Activated CD4-positive, alpha-beta T cell treated with anti-CD3 and anti-CD28 coated beads, Interleukin-2, amount 50 U/mL, for 16 hours (primary cell): ENCODE measurements around the gene NREP.

Experiments
- DNase-seq: peaks from one replicate; pipeline ENCODE4 v3.0.0-alpha.2; 2020

Gene NREP, protein sequence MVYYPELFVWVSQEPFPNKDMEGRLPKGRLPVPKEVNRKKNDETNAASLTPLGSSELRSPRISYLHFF

DNA sequence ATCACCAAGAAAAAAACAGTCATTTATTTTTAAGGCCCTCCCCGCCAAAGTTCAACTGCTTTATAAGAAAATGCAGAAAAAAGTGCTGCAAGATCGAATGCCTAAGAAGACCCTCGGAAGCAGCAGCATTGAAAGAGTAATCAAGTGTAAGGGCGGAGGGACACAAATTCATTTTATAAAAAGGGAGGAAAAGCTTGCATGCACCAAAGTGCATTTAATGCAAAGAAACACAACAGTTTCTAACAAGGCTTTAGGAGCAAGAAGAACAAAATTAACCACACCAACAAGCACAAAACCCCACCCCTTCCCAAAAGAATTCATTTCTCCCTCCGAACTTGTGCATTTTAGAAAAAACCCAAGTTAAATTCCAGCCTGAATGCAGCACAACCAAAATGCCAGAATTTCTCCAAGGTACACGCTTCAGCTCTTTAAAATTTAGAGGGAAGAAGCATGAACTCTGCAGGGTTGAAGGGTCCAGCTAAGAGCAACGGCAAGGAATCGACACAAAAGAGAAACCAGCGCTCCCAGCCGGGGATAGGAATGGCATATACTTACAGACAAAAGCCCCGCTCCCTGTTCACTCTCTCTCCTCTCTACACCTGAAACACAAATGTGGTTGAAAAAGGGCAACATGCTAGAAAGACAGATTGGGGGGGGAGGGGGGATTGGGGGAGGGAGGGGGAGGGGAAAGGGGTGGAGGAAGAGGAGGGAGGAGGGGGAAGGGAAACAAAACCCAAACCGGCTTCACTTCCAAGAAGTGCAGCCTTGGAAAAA lies at the start of gene NREP:
TSS of gene NREP (minus strand) at position 614 of the 774 bp plus-strand sequence. CDS start 1,422 bp downstream, outside the sequence.
- no peak for DNase-seq

DNA sequence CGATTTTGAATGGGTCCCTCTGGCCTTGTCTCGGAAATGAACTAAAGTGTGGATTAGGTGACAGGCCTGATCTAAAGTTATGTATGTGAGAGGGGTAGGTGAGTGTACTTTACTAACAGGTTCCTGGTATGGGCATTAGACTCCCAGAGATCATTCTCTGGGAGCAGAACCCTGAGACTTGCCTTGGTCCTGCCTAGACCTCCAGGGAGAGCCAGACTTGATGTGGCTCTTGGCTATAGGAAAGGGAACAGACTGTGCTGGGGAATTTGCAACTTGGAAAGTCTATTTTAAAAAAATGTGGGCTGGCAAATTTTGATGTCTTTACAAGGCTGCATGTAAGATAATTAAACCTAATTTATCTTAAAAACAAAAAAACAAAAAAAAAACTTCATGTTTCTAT lies 49.8 kb upstream of the NREP start:
- DNase-seq = no peak

DNA sequence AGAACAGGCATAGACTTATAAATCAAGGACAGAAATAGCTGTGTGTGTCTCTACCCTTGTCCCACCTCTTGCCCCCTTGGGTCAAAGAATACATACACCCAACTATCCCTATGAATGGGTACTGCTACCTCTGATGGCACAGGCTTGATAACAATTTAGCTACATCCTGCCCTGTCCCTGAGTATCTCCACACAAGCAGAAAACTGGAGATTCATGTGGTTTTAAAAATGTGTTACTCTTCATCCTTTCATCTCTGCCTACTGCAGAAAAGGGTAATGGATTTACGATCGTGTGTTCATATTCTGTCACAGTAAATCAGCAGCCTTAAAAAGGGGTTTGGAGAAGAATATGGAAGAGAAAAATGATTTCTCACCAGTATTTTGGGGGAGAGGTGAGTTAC lies 49.2 kb upstream of the NREP start:
- DNase-seq = no peak

DNA sequence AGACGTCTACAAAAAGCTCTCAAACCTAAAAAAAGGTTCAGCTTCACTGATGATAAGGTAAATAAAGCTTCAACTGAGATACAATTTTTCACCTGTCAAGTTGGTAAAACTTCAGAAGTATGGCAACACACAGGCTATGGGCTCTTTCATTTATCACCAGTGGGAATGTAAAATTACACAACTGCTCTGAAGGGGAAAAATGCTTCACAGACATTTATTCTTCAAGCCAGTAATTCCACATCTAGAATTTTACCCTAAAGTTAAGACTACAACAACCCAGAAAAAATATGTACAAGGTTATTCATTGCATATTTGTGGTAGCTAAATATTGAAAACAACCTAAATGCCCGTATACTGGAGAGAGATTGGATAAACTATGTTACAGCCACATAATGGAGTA lies 48.1 kb upstream of the NREP start:
- no peak for DNase-seq

DNA sequence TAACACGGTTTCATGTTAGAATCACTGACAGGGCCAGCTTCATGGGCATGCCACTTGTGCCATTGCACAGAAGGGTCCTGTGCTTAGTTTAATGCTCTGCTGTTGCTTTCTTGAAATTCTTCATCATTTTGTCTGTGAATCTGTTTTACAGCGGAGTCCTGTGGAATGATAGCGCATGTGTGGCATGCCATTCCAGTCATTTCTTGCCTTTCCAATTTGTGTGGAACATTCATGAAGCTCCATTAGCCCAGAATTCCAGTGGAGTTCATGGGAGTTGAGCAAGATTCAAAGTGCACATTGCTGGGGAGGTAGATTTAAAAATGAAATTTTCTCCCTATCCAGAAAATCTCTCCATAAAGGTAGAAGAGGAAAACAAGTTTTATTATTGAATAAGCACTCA lies 43.4 kb upstream of the NREP start:
- DNase-seq = no peak

DNA sequence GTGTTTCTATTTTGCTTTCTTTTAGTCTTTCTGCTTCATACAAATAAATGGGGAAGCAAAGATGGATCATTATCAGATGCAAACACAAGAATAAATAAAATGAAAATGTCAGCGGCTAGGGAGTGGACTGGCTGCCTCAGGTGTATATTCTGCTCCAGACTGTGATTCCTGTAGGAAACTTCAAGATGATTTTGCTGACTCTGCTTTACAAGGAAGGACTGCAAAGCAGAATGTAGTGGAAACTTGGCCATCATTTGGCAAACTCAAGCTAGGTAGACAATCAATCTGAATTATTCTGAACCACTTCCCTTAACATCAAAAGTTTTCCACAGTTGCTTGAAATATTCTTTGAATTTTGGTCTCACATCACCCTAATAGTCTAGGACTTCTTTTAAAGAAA lies 38.1 kb upstream of the NREP start:
- no peak for DNase-seq

DNA sequence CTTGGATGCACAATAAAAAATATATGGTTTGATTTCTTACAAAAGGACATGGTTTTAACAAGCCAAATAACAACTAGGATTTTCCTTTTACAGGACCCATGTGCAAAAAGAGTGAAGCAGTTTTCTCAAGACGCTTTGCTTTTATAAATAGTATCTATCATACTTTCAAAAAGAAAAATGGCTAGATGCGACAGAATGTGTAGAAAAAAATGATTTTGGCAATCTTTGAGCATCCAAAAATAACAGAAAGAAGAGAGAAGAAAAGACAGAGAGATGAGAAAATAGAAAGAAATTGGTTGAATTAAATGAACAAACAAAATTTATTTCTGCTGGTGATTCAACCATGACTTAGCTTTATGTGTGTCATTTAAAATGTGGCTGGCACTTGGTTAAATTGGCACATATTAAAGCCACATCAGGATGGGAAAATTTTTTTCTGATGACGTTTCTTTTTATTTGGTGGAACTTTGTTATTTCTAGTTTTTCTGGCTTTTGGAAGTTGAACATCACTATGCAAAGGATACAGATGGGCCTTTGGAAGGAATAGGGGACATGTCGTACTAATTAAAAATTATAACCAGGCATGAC lies 35.6 kb upstream of the NREP start:
- DNase-seq = no peak

DNA sequence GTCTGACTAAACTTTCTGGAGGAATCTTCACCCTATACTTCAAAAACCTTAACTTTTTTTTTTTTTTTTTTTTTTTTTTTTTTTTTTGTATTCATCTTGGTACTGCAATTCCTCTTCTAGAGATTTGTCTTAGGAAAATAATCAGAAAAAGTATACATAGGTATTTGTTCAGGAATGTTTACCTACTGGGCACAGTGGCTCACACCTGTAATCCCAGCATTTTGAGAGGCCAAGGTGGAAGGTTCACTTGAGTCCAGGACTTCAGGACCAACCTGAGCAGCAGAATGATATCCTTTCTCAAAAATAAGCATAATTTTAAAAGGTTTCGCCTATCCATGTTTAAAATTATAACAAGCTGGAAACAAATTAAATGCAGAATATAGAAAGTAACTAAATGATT lies 33.3 kb upstream of the NREP start:
- no peak for DNase-seq

DNA sequence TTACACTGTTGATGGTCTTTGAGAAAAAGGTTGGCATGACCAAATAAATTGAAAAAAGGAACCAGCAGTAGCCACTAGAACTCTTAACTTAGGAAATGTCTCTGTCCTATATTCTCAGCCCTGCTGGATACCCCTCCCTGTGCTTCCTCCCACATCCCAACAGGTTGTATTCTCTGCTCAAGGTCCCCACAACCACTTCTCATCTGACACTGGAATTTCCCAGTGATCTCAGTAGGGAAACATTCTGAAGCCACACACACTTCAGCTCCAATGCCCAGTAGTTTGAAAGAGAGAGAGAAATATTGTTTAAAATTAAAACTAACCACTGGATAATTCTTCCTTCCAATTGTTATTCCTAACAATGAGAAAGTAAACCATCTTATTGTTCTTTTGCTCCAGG lies 30.0 kb upstream of the NREP start:
- no peak for DNase-seq

DNA sequence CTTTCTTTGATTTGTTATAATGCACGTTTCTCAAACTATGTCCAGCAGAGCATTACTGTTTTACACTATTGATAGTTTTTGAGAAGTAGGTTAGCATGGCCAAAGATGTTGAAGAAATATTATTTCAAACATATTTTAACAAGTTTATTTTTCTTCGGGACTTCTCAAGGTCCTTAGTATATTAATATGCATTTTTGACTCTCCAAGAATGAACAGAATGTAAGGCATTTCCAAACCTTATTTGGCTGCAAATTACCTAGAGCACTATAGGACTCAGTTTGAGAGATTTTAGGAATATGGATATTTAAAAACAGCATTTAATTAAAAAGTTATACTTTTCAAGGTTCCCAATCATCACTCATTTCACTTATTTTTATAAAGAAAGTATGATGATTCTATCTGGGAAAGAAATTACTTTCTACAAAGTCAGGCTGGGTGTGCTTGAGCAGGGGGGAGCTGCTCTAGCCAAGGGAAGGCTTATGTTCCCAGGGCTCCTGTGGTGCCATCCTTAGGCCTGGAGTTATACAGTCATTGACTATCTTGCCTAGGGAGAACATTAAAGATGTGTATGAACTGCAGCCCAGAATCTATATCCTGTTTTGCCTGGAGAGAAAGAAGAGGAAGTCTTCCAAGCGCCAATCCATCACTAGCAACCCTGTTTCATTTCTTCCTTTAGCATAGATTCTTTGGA lies 27.6 kb upstream of the NREP start:
- no peak for DNase-seq

DNA sequence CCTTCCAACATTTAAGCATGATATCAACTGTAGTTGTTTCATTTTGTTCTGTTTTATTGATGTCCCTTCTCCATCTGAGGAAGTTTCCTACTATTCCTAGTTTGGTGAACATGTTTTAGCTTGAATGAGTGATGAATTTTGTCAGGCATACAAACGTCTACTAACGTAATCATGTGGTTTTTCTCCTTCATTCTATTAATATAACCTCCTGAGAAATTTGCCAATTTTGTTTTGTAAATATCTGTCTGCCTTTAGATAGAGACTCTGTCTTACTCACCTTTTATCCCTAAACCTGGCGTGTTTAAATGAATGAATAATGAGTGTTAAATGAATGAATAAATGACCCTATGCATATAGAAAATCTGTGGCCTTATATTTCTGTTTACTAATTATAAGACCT lies 26.5 kb upstream of the NREP start:
- no peak for DNase-seq

DNA sequence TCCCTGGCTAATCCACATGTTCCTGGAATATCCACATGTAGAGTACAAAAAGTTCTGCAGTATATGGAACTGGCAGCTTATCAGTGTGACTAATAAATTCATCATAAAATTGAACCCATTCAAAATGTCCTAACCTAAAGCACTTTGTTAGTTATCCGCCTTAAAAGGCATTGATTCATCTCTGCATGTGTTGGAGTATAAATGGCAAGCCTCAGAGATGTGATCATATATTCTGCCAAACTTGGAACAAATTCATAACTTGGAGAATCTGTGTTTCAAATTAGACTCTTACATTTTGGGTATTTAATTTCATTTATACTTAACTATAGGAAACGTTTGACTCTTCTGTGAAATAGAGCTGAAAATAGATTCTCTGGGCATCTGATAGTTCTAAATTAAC lies 25.2 kb upstream of the NREP start:
- DNase-seq = no peak

DNA sequence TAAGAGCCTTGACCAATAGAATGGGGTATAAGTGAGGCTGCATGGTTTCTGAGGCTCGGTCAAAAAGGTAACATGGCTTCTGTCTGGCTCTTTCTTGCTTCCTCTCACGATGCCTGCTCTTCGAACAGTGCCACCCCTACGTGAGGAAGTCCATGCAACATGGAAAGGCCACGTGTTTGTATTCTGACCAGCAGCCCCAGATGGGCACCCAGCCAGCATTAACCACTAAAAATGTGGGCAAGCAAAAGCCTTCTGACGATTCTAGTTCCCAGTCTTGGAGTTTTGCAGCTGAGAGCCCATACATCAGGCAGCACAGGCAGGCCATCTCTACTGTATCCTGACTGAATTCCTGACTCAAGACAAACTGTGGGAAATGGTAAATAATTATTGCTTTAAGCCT lies 24.2 kb upstream of the NREP start:
- DNase-seq = no peak

DNA sequence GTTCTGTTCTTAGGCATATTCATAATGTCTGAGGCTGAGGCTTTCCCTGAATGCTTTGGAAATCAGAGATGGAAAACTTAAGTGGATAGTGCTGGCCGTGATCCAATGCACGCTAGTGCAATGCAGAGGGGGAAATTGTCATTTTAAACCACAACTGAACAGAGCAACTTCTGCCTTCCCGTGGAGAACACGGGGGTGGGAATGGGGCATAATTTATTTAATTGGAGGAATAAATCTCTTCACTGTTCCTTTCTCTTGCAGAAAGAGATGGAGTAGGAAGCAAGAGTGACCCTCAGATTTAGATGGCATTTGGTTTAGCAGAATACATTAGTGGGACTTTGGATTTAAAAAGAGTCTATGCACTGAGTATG lies 22.9 kb upstream of the NREP start:
- no peak for DNase-seq

DNA sequence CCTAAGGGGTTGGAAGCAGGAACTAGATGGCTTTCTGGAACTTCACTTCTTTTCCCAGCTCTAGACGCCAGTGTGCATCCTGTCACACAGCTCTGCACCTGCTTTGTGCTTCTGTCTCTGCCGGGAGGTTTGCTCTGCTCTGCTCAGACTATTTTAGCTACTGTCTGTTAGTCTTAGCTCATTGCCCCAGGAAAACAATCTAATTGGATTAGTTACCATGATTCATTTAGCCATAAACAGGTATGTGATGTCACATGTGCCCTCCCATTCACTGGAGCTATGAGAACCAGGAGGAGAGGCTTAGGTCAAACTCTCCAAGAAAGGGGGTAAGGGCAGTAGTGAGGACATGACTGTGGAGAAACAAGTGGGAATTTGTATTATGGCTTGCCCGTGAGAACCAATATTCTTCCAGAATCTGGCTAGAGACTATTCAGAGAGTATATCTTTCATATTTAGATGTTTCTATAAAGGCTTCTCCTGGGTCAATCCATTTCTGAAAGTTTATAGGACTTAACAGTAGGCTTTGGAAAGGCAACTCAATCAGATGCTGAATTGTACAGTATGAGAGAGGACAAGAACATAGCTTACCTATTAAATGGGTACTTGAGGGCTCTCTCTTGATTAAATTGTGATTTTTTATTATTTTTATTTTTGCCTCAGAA lies 22.4 kb upstream of the NREP start:
- DNase-seq = no peak

DNA sequence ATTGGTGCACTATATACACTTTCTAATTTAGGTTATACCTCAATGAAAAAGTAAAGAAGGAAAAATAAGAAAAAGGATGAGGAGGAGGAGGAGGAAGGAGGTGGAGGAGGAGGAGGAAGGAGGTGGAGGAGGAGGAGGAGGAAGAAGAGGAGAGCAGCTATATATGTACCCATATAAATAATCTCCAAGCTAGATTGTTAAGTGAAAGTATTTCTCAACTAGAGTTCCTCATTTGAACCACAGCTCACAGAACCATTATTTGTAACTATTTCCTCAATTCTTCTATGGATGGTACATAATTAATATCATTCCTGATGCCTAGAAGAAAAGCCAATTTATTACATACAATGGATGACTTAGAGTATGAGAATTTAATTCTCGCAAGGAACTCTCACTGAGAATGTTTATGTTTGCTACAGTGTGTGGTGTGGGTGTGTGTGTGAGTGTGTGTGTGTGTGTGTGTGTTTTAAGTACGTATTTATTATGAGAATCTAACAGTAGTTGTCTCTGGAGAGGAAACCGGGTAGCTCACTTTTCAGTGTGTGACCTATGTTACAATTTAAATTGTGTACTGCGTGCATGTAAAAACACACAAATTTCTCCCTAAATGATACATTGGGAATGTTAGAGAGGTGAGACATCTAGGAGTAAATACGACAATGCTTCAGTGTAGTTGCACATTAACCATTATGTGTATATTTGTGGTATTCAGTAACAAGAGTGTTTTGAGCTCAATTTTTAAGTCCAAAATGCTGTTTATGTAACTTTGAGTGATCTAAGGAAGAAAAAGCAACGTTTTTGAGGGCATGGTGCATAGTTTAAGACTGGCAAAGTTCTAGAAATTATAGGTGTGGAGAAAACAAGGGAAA lies 20.2 kb upstream of the NREP start:
- DNase-seq = no peak

DNA sequence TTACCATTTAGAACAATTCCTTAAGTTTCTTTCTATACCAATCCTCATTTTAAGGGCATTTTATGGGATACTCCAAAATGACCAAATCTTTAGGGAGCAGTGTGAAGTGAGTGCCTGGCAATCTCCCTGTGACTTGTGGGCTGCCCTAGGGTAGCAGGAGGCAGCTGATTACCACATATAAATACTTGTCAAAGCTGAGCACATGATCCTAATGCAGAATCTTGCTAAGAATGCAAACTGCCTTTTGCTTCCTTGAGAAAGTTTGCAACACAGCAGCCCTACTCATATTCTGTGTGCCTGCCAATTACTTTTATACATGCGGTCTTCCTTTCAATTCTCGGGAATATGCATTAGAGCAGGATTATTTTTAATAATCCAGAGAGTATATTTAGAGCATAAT lies 18.2 kb upstream of the NREP start:
- DNase-seq = no peak

DNA sequence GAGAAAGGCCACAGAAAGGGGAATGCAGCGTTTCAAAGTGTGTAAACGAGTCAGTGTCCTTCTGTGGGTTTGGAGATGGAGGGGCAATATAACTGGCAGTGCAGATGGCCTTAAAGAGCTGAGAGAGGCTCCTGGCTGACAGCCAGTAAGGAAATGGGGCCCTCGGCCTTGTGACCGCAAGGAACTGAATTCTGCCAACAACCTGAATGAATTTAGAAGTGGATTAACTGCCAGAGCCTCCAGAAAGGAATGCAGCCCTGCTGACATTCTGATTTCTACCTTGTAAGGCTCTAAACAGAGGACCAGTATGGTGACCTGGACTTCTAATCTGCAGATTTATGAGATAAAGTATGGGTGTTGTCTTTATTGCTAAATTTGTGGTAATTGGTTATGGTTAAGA lies 17.5 kb upstream of the NREP start:
- DNase-seq = no peak

DNA sequence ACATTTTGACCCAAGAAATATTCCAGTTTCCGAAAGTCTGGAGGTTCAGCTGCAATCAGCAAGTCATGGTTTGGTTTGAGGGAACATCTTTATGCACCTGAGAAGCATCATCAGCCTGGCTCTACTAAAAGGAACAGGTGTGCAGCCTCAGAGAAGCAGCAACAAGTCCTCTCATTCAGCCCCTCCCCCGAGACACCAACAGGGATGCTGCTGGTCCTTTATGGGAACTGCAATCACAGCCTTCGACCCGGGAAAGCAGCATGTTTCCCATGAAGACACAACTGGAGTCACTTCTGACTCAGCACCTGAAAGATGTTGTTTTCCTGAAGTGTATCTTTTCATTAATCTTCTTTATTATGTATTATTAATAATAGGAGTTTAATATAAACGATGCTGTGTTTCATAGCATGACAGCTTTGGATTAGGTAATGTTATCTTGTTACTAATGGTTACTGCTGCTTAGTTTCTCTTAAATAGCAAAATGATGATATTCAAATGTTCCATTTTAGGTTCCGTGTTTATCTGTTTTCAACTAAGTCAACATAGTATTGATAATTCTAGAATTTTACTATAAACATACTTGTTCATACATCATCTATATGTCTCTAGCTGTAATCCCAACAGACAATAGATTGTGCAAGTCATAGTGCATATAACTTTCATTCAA lies 15.6 kb upstream of the NREP start:
- DNase-seq = no peak

DNA sequence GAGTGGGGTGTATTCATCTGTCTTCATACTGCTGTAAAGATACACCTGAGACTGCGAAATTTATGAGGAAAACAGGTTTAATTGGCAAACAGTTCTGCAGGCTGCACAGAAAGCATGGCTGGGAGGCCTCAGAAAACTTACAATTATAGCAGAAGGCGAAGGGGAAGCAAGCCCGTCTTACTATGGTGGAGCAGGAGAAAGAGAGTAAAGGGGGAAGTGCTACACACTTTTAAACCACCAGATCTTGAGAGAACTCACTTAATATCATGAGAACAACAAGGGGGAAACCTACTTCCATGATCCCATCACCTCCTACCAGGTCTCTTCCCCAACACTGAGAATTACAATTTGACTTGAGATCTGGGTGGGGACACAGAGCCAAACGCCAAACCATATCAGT lies 12.5 kb upstream of the NREP start:
- DNase-seq = no peak

DNA sequence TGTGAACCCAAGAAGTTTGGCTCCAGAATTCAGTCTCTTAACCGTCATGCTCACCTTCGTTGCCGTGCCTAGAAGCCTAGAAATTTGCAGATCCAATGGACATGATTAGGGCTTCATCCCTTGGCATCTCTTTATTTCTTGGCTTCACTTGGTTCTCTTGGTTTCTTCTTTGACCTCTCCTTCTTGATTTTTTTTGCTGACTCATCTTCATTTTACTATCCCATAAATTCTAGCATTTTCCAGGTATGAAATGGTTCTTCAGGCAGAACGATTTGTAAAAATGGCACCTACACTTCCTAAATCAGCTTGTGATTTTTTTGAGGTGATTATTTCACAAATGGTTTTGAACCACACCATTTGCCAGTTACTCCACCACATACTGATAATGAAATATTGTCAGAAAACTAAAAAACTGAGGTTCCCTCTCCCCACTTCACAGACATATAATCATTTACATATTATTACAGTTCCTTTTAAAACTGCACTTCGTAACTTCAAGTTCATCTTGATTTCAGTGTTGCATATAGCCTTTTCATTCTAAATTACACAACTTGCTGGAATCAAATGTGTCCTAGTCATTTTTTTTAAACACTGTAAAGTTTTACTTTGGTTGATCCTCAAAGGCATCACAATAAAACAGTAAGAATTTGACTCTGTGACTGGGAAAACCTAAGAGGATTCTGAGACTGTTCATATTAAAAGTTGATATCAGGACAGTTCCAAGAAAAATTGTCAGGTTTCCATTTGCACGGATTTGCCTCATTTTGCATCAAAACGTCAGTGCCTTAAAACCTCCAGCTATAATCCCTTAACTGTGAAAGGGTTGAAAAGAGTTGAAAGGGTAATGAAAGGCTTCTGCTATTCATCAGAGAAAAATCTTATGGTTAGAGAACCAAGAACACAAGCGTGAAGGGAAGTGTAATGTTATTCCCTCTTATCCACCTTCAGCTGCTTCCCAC lies 8.9 kb upstream of the NREP start:
- DNase-seq = no peak
